Ovary (tissue), 3 donors: ENCODE results near the gene SH3GL3.

ENCODE experiments used
- EP300 ChIP-seq: sonication (generic); formaldehyde crosslinking; IDR thresholded peaks from one replicate; pipeline ENCODE4 v1.6.1; 2017; ENCODE audit warnings: antibody characterized with exemption
- POLR2A ChIP-seq: fragments of 450-650 bp; IDR thresholded peaks from one replicate; pipeline ENCODE4 v1.6.1; 2017; ENCODE audit warnings: antibody characterized with exemption, mild to moderate bottlenecking, moderate library complexity
- TF ChIP-seq, protein P1 (sequence below), 3 donors: fragments of 450-650 bp in 2 of 3; fragments of 200-600 bp in 1 of 3; IDR thresholded peaks; one replicate each; pipeline versions ENCODE4 v1.5.1 to v1.8.0; 2016 to 2022; ENCODE audit warnings: antibody characterized with exemption in 3 of 3, mild to moderate bottlenecking in 1 of 3
- donor health status: DM: no; HTN: no; CAD: no.

DNA sequence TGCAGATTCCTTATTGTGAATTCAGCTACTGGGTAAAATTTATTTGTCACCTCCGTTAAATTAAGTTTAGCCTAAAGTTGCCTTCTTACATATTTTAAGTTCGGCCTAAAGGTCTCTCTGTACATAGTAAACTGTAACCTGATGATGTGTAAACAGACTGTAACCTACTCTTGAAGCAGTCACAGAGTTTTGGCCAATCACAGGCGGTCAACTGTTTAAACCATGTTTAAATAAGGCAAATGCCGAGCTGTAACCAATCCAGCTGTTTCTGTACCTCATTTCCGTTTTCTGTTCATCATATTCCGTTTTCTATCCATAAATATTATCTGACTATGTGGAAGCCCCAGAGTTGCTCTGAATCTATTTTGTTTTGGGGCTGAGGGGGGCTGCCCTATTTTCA is 204.4 kb downstream of the SH3GL3 start:
- TF ChIP-seq, protein P1, sequence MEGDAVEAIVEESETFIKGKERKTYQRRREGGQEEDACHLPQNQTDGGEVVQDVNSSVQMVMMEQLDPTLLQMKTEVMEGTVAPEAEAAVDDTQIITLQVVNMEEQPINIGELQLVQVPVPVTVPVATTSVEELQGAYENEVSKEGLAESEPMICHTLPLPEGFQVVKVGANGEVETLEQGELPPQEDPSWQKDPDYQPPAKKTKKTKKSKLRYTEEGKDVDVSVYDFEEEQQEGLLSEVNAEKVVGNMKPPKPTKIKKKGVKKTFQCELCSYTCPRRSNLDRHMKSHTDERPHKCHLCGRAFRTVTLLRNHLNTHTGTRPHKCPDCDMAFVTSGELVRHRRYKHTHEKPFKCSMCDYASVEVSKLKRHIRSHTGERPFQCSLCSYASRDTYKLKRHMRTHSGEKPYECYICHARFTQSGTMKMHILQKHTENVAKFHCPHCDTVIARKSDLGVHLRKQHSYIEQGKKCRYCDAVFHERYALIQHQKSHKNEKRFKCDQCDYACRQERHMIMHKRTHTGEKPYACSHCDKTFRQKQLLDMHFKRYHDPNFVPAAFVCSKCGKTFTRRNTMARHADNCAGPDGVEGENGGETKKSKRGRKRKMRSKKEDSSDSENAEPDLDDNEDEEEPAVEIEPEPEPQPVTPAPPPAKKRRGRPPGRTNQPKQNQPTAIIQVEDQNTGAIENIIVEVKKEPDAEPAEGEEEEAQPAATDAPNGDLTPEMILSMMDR (IDR thresholded peaks at IDR 0.05) = no peak
- no peak for TF ChIP-seq POLR2A
- no peak for TF ChIP-seq EP300
